A673 (cell line): ENCODE results near the gene NOS1AP.

ENCODE experiments used
- EZH2 ChIP-seq: fragments of 200-600 bp; sonication (generic); IDR thresholded peaks from 2 replicates; pipeline ENCODE4 v1.6.1; 2017; ENCODE audit warnings: borderline replicate concordance, low read depth, mild to moderate bottlenecking, mixed read lengths, antibody characterized with exemption, low read length; ENCODE audit not compliant: poor library complexity, severe bottlenecking
- TF ChIP-seq, protein P1 (sequence below): fragments of 300-800, 200-600 bp; sonication (generic); conservative IDR thresholded peaks from 2 replicates; pipeline ENCODE4 v1.5.1; 2017; ENCODE audit warnings: low read depth, mild to moderate bottlenecking, antibody characterized with exemption, low read length, moderate library complexity, mixed read lengths

DNA sequence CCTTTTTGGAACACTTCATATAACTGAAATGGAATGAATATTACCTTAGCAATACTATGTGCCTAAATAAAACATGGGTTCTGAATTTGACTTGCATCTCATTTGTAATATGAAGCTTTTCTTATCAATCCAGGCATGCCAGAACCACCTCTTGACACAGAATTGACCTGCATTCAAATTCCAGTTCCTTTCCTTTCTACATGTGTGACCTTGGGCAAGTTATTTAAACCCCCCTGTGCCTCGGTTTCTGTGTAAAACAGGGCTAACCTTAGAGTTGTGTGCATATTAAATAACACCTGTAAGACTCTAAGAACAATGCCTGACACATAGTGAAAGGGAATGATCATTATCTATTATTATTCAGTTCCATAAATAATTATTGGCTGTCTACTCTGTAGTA lies 2.0 kb upstream of the NOS1AP start:
- TF ChIP-seq, protein P1, sequence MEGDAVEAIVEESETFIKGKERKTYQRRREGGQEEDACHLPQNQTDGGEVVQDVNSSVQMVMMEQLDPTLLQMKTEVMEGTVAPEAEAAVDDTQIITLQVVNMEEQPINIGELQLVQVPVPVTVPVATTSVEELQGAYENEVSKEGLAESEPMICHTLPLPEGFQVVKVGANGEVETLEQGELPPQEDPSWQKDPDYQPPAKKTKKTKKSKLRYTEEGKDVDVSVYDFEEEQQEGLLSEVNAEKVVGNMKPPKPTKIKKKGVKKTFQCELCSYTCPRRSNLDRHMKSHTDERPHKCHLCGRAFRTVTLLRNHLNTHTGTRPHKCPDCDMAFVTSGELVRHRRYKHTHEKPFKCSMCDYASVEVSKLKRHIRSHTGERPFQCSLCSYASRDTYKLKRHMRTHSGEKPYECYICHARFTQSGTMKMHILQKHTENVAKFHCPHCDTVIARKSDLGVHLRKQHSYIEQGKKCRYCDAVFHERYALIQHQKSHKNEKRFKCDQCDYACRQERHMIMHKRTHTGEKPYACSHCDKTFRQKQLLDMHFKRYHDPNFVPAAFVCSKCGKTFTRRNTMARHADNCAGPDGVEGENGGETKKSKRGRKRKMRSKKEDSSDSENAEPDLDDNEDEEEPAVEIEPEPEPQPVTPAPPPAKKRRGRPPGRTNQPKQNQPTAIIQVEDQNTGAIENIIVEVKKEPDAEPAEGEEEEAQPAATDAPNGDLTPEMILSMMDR, result no peak
- no peak for TF ChIP-seq EZH2
